HG03025 (cell line): ENCODE data around the gene EHMT2.

Source experiments
- ATAC-seq: cut with Tn5 transposase; IDR thresholded peaks from one replicate; pipeline ENCODE4 v1.9.1; 2021; ENCODE audit warnings: mild to moderate bottlenecking, moderate library complexity; ENCODE audit not compliant: unreplicated experiment, low FRiP score

Gene EHMT2

DNA sequence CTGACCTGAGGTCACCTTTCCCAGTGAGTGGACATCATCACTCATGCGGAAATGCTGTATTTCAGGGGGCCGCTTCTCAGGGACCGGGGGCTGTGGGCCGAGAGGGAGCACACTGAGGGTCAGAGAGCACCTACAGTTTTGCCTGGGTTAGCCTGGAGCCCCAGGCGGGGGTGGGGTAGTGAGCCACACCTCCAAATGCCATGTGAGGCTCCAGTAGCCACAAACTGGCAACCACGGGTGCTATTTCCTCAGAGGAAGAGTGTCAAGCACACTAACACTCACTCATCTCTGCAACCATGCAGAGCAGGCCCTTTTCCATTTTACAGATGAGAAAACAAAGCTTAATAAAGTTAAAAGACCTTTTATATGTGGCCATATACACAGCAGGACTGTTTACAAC, 4.7 kb downstream of the EHMT2 start:
- ATAC-seq: no peak

DNA sequence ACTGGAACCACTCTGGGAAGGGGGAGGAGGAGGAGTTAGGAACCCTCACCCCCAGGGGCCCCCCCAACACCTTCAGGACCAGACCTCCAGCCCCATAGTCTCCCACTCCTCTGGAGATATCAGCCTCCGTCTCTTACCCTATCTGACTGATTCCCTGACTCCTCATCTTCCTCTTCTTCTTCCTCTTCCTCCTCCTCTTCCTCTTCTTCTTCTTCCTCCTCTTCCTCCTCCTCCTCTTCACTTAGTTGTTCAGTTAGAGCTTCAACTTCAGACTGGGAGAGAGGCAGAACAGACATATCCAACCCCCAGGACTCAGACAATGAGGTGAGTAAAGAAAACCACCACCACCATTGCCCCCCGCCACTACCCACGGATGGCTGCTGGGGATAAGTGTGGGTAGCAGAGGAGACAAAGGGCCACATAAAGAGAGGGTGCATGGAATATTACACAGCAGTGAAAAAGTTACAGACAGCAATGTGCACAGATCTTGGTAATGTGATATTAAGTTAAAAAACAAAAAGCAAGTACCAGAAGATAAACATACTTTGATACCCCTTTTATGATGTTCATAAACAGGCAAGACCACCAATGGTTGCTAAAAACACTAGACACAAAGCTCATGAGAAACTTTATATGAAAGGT, 8.0 kb downstream of the EHMT2 start:
- ATAC-seq: no peak

DNA sequence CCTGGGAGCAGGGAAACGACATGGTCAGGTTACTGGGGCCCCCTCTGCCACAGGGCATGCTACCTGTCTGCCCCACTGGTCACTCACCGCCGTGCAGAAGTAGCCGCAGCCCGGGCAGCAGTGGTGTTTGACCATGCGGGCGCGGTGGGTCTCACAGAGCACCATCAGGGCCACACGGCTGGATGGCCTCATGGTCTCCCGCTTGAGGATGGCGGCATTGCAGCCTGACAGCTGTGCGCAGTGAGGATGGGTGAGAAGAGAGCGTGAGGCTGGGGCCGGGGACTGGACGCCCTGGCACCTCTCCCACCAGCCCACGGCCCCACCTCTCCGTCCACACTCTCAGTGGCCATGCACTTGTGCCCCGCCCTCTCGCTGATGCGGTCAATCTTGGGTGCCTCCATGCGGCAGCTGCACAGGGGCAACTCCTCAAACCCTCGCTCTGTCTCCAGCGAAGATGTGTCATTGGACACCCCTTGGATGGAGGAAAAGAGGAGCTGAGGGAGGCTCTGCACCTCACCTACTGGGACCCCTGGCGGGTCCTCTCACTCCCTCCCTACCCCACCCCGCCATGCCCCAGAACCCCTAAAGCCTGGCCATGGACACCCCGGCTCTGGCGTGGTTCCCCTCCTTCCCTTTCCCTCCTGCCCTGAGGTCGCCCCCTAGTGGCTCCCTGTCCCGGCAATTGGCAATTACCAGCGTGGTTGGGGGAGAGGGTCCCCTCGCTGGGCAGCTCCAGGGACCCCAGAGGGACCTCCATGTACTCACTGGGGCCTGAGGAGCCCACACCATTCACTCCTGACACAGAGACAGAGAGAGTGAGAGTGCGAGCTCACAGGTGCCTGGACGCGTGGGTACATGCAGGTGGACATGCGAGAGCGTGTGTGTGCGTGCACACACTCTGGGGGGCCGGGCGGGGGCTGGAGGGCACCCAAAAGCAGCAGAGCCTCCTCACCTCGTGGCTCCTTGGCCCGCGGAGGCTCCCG, 8.9 kb downstream of the EHMT2 start:
- ATAC-seq: no peak

DNA sequence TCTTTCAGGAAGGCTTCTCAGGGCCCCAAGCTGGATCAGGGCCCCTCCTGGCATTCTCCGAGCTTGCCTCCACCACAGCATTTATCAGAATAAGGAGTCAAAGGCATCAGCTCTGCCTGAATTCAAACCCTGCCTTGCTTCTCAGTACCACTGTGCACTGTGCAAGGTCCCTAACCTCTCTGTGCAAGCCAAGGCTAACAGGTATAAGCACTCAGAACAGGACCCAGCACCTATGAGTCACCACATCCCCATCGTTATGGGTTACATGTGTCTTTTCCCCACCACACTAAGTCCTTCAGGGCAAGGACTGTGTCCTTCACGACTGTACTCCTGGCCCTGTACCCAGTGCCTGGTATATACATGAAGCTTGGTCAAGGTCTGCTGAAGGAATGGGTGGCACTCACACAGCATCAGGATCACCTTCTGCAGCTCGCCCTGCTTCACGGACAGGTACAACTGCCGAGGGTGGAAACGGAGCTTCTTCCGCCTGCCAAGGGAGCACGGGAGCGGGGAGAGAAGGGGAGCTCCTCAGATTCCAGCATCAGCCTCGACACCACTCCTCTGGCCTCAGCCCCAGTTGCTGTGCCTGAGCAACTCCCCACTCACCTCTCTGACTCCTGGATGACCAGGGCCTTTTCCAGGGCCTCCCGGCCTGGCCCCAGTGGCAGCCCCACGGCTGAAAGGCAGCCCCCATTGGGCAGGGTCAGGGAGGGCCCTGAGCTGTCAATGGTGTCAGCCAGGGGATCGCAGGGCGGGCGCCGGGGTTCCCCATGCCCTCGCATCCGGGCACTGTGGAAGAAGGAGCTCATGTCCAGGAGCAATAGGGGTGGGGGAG, 10.1 kb downstream of the EHMT2 start:
- no peak for ATAC-seq

DNA sequence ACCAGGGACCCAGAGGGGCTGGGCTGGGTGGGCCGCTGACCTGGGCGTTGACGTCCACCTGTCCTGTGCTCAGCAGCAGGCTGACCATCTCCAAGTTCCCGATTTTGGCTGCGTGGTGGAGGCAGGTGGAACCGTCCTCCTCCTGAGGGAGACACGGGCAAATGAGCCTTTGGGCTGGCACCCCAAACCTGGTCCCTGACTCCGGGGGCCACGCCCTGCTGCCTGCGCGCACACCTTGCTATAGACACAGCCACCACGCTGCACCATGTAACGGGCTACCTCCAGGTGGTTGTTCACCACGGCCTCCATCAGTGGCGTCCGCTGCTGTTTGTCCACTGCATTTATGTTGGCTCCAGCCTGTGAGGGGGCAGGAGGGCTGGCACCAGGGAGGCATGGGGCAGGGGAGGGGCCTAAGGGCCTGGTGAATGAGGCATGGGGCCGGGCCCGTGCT, 10.9 kb downstream of the EHMT2 start:
- no peak for ATAC-seq

DNA sequence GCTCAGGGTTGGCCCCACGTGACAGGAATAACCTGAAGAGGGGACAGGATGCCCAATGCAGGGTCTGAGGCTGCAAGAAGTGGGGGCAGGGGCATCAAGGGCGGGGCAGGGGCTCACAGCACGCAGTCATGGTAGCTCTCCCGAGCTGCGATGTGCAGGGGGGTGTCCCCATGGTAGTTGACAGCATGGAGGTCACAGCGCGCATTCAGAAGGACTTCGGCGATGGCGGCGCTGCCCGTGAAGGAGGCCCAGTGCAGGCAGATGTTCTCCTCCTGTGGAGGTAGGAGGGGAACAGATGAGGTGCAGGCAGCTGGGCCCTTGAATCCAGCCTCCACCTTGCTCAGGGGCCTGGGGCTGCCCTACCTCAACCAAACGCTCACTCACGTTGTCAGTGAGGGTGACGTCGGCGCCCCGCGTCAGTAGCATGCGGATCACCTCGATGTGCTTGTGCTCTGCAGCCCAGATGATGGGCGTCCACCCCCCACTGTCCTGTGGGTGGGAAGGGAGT, 12.9 kb downstream of the EHMT2 start:
- no peak for ATAC-seq

DNA sequence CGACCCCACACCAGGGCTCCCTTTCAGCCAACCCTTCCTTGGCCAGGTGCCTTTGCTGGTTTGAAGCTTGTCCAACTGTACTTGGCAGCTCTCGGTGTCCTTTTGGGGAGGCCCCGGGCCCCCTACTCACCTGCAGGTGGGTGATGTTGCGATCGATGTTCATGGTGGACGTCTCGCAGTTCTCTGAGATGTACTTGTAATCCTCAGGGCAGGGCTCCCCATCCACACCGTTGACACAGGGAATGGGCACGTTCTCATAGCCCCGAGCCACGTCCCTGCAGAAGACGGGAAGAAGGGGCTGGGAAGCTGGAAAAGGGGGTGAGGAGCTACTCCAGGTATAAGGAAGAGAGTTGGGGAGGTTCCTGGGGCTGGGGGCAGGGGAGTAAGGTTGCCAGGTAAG, 13.8 kb downstream of the EHMT2 start:
- no peak for ATAC-seq

DNA sequence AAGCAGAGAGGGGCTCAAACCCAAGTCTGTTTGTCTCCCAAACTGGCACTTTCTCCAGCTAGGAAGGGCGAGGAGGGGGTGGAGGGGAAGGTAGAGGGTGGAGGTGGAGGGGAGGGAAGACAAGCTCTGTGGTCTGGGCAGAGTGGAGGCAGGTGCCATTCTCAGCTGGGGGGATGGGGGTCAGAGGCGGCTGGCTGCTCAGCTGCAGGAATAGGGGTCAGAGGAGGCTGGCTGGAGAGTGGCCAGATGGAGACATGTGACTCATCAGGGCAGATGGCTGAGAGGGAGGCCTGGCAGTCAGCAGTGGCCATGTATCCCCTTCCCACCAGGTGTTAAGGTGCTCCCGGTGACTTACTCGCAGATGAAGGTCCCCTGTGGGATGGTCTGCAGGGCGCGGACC, 15.2 kb downstream of the EHMT2 start:
- no peak for ATAC-seq

DNA sequence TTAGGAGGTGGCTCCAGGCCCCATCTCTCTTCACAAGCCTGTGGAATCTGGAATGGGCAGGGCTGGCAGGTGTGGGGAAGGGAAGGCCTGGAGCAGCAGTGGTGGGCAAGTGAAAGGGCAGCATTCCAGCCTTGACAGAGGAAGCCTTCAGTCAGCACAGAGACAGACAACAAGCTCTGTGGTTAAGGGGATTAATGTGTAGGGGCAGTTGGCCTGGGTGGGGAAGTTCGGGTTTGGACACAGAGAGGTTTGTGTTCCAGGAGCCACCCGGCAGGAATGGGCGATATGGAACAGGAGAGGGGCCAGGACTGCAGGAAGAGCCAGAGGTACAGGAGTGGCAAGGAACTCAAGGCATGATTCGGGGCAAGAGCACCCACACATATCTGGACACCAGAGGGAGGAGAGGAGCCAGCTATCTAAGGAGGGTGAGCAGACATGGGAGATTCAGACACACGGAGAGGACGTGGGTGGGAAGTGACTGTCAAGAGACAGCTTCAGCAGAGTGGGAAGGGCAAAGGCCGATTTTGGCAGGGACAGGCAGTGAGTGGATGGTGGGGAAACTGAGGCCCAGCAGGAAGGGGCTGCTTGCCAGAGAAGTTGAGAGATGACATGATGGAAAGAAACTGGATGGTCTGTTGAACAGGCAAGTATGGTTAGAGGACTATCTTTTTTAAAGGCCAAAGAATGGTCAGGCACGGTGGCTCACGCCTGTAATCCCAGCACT, 16.2 kb downstream of the EHMT2 start:
- ATAC-seq: no peak

DNA sequence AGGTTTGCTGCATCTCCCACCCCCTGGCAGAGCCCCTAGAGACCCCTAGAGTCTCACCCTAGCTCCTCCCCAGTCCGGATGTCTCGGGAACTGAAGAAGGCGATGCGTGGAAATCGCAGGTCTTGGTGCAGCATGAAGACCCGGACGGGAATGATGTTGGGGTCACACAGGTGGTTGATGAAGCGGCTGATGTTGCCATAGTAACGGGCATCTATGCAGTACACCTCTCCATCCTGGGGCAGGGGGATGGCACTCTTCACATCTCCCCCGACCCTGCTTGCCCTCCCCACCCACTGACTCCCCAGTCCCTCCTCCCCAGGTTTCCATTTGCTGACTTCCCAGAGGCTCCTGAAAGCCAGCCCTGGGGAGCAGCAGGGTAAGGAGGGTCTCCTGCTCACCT, 16.9 kb downstream of the EHMT2 start:
- ATAC-seq: no peak

DNA sequence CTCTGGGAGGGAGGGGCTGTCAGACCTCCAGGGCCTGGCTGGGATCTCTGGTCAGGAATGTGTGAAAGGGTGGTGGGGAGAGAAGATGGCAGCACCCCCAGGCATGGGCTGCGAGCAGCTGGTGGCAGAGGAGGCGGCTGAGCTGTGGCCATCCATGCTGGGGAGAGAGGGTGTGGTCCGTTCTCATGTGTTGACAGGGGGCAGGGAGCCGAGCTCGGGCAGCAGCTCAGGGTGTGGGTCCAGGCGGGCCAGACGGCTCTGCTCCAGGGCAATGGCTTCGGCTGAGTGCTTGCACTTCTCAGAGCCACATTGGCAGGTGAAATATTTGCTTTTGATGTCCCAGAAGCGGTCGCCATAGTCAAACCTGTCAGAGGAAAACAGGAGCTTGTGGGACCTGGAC, 17.6 kb downstream of the EHMT2 start:
- no peak for ATAC-seq

DNA sequence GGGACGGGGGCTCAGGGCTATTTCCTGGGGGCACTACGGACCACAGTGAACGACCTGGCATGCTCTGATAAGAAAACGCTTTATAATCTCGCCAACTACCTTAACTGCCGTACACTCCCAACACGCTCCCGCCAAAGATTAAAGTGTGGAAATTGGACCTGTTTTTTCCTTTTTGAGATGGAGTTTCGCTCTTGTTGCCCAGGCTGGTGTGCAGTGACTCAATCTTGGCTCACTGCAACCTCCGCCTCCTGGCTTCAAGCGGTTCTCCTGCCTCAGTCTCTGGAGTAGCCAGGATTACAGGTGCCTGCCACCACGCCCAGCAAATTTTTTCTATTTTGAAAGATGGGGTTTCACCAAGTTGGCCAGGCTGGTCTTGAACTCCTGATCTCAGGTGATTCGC, 18.4 kb downstream of the EHMT2 start:
- ATAC-seq: no peak

DNA sequence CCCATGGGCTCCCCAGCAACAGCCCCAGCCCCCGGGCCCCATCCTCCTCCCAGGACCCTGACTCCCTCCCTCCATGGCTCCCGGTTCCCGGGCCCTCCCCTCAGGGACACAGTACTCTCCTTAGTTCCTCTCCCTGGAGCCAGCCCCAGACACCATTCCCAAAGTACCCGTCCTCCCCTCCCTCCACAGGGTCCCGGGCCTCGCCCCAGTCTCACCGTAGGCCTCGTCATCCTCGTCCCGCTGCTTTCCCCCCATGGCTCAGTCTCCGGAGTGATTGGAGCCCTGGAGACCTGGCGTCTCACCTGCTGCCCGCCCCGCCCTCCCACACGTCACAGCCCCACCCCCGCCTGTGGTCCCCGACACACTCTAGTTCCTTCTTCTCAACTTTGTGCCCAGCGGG, 18.8 kb downstream of the EHMT2 start, which contains the start of gene SLC44A4:
TSS of gene SLC44A4 (minus strand) at position 272 of the 400 bp plus-strand sequence. CDS start at position 255, 17 bp downstream.
- ATAC-seq: no peak

DNA sequence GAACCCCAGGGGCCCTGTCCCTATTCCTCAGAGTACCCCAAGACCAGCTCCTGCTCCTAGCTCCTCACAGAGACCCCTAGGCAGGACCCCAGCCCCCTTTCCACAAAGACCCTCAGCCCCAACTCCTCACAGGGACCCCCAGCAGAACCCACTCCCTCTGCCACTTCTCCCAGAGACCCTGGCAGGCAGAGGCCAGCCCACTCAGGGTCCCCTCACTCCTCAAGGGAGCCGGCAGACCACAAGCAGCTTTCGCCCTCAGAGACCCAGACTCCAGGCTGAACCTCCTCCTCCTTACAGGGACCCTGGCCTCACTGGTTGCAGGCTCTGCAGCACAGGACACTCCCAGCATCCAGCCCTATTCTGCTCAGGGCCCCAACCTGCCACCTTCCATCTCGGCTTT, 19.3 kb downstream of the EHMT2 start:
- no peak for ATAC-seq

DNA sequence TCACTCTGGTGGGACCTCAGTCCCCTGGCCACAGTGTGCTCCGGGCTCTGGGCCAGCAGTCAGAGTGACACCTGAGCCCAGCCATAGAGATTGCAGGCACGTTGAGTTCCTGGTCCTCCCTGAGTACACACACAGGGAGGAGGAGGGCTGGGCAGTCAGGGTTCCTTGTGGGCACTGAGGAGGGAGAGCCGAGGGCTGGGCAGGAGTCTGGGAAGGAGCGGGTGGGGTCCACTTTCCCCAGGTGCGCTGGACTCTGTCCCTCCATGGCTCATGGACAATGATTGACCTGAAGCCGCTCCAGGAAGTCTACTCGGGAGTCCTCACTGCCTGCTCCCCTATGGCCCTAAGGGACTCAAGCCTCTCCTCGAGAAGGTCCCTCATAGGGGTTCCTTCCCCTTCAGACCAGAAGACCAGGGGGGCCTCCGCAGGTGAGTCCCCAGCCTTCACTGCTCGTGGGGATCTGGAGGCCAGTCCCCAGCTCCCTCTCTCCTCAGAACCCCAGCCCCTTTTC, 19.8 kb downstream of the EHMT2 start:
- ATAC-seq: no peak

DNA sequence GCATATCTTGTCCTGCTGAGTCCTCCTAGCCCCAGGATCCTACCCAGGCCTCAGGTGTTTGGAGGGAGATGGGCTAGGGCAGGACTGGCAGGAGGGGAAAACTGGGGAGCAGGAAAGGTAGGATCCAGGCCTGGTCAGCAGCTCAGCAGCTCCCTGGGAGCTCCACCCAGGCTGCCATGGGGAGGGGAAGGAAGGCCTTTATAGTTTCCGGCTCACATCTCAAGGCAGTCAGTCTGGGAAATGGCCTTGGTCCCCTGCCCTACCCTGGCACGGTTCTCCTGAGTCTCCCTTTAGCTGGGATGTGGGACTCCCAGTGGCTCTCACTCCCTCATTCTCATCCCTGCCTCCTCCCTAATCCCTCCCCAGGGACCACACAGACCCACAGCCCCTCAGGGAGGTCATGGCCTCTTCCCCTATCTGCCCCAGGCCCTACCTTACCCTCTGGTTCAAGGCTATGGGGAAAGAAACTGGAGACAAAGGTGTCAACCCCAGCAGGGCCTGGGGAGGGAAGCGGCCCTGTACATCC, 20.3 kb downstream of the EHMT2 start:
- no peak for ATAC-seq

DNA sequence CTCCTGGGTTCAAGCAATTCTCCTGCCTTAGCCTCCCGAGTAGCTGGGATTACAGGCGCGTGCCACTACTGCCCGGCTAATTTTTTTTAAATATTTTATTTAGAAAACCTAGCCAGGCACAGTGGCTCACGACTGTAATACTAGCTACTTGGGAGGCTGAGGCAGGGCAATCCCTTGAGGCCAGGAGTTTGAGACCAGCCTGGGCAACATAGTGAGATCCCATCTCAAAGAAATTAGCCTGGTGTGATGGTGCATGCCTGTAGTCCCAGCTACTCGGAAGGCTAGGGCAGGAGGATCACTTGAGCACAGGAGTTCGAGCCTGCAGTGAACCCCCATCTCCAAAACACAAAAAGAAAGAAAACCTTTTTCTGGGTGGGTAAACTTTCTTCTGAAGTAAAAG, 21.1 kb downstream of the EHMT2 start:
- ATAC-seq: no peak

DNA sequence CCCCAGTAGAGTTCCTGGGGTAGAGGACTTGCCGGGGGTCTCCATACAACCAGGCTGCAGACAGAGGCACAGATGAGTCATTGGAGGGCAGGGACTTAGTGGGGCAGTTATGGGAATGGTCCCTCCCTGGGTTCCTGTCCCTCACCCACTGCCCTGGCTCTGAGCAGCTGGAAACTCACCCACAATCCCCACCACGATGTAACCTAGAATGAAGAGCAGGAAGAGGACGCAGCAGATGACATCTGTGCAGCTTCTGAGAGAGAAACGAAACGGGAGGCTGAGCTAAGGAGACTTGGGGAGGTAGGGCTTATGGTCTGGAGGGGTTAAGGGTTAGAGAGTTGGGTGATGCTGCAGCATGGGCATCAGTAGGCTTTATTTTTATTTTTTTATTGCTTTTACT, 21.6 kb downstream of the EHMT2 start:
- ATAC-seq: no peak

DNA sequence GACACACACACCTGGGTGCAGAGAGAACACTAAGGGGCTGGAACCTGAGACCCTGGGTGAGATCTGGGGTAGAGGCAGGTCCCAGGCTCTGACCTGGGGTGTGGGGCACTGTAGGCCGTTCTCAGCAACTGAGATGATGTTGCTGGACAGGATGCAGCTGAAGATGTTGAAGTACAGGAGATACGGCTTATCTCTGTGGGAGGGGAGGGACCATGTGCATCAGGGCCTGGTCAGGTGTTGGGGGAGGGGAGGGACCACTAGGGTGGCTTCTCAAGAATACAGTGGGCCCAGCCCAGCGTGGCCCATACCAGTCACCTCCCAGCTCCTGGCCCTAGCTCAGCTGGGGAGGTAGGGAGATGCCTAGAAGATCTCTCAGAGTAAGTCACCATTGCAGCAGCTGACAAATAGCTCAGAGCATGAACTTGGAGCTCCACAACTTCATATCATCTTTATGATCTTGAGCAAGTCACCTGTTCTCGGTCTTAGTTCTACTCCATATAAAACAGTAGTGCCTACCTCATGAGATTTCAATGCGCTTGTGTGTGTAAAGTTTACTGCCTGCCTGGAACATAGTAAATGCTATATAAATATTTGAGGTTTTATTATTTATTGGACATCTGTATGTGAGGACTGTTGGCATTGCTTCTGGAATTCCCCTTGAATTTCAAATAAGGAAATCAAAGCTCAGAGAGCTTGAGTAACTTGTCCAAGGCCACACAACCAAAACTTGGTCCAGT, 22.5 kb downstream of the EHMT2 start:
- no peak for ATAC-seq
